Kidney epithelial cell (primary cell): ENCODE measurements around the gene ZNF433. TPM values are rescaled to one million over a fixed set of nuclear protein-coding genes. Genes with fewer than 3 reads are reported as not detected.
A peak's percentile ranks its signal among the peaks of the same experiment; 100 is the strongest.

Experiments used
- DNase-seq: peaks from one replicate; pipeline ENCODE4 v3.0.0-alpha.2; 2010; ENCODE audit warnings: low read depth
- H3K27me3 ChIP-seq: 2 replicates; pipeline ENCODE4 v1.6.0; 2011; ENCODE audit warnings: low read length; ENCODE audit not compliant: control insufficient read depth, insufficient read depth
- H3K36me3 ChIP-seq: 2 replicates; pipeline ENCODE4 v1.5.1; 2011; ENCODE audit warnings: low read length; ENCODE audit not compliant: control insufficient read depth, insufficient read depth
- H3K4me3 ChIP-seq: 2 replicates; pipeline ENCODE4 v1.5.1; 2011; ENCODE audit warnings: low read depth, mild to moderate bottlenecking, control low read depth, low read length
- CTCF ChIP-seq: IDR thresholded peaks from 2 replicates; pipeline ENCODE4 v1.5.1; 2011; ENCODE audit warnings: mild to moderate bottlenecking, moderate library complexity, low read length, control low read depth, inconsistent platforms; ENCODE audit not compliant: insufficient read depth, poor library complexity, severe bottlenecking
- total RNA-seq: library from RNA; depleted of rRNA; stranded (reverse); fragments of >200 nt; gene quantifications from 2 replicates; pipeline ENCODE4 v1.2.3, GENCODE V29; 2015

ZNF433 gene
- total RNA-seq, 1 donor from 2014 or later: 10.3 TPM

GRCh38 chr19:12055784-12056183, 20.3 kb upstream of the ZNF433 start:
- no peaks in the 10 kb centered on the region for H3K36me3 ChIP-seq
- H3K4me3 ChIP-seq: no peak overlapping the region
- DNase-seq: no peak
- TF ChIP-seq CTCF: no peak
- no peaks in the 10 kb centered on the region for H3K27me3 ChIP-seq

- Histone ChIP-seq H3K27me3 (no peaks in the 10 kb centered on the region), H3K36me3 (no peaks in the 10 kb centered on the region), H3K4me3 (peak within 1 kb of the TSS; percentile 39)
- peak; percentile 7 for TF ChIP-seq CTCF
- peak; percentile 63 for DNase-seq
Observed at GRCh38 chr19:12052497-12053169, 17.2 kb upstream of the ZNF433 start, which contains the start of gene ZNF878. Gene ZNF878, minus strand, starts transcription at chr19:12052961. Its CDS starts 160 bp downstream, at chr19:12052801.

GRCh38 chr19:12052091-12052496, 16.6 kb upstream of the ZNF433 start:
- Histone ChIP-seq H3K27me3 (no peaks in the 10 kb centered on the region), H3K4me3 (peak overlapping the region; percentile 39), H3K36me3 (no peaks in the 10 kb centered on the region)
- no peak for TF ChIP-seq CTCF
- no peak for DNase-seq

- Histone ChIP-seq H3K4me3 (no peak overlapping the region), H3K36me3 (no peaks in the 10 kb centered on the region), H3K27me3 (no peaks in the 10 kb centered on the region)
- no peak for TF ChIP-seq CTCF
- DNase-seq: no peak
Observed at GRCh38 chr19:12047868-12048267, 12.4 kb upstream of the ZNF433 start.

- Histone ChIP-seq H3K36me3 (no peaks in the 10 kb centered on the region), H3K4me3 (no peak overlapping the region), H3K27me3 (no peaks in the 10 kb centered on the region)
- DNase-seq: no peak
- TF ChIP-seq CTCF: no peak
Observed at GRCh38 chr19:12043752-12044422, 8.4 kb upstream of the ZNF433 start.
